ENCODE results near the gene MSS51. TPM values are rescaled to one million over a fixed set of nuclear protein-coding genes. Genes with fewer than 3 reads are reported as not detected.

The MSS51 gene
- total RNA-seq, 2 donors from 2014 or later, result 0.47 to 2.0 TPM

DNA sequence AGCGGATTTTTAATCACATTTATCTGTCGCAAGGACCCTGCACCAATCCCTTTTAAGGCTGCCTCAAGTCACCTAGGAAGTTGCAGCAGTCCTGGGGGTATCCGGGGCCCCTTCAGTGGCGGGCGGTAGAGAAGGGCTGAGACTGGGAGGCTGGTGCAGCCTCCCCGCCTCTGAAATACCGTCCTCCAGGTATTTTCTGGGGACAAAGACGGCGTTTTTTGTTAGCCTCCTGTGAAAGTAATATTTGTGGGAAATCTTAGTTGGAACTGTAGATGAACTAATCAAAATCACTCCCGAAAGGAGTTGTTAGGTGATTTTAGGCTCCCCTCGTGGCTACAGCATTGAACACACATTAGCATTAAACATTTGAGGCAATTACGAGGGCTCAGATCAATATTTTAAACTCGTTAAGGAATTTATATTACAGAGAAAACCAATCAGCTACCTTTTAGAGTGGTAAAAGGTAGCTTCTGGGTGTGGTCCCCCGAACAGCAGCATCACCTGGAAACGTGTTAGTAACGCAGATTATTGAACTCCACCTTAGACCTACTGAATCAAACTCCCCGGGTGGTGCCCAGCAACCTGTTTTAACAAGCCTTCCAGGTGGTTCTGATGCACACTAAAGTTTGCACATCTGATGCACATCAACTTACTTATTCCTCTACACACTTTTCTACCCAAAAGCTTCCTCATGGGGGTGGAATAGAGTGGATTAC is 19.0 kb downstream of the MSS51 start:
- no peak for DNase-seq (ENCODE audit: low spot score)
- TF ChIP-seq, protein P1, sequence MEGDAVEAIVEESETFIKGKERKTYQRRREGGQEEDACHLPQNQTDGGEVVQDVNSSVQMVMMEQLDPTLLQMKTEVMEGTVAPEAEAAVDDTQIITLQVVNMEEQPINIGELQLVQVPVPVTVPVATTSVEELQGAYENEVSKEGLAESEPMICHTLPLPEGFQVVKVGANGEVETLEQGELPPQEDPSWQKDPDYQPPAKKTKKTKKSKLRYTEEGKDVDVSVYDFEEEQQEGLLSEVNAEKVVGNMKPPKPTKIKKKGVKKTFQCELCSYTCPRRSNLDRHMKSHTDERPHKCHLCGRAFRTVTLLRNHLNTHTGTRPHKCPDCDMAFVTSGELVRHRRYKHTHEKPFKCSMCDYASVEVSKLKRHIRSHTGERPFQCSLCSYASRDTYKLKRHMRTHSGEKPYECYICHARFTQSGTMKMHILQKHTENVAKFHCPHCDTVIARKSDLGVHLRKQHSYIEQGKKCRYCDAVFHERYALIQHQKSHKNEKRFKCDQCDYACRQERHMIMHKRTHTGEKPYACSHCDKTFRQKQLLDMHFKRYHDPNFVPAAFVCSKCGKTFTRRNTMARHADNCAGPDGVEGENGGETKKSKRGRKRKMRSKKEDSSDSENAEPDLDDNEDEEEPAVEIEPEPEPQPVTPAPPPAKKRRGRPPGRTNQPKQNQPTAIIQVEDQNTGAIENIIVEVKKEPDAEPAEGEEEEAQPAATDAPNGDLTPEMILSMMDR (IDR thresholded peaks at IDR 0.05), result no peak
- H3K9me3 ChIP-seq, result no peaks in the 10 kb centered on the region
- H3K27ac ChIP-seq, result peak overlapping the region; percentile 92 to 97
- no peaks in the 10 kb centered on the region for H3K36me3 ChIP-seq
- no peaks in the 10 kb centered on the region for H3K27me3 ChIP-seq
- peak overlapping the region; percentile 74 to 79 for H3K4me3 ChIP-seq
- peaks cover 0 to 20% of the 10 kb centered on the region in 2 donors for H3K4me1 ChIP-seq

DNA sequence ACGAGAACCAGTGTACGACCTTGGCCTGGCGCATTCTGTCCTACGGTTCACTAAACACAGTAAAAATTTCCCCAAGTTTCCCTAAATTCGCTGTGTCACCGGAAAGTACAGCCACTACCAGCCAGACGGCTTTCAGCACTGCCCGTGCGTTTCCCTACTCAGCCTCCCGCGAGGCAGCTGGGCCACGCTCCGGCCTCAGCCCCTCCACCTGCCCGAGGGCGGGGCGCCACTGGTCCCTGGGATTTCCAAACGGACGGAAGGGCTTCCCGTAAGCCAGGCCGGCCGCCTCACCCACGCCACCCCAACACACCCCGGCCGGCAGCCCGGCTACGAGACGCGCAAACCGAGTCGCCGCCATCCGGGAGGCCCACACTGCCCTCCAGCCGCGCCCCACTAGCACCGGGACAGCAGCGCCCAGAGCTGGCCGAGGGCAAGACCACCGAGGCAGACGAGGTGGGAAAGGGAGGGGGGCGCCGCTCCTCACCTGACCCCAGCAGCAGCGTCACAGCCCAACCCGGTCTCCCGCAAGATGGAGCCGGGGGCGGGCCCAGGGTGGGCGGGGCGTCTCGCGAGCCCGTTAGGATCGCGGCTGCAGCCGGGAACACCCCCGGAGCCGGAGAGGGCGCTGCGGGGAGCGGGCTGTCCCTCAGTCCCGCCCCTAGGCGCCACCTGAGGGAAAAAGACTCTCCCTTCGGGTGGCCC is 19.7 kb downstream of the MSS51 start, which contains the start of gene ANXA7:
ANXA7 (minus strand) TSS at position 531 of the 702 bp plus-strand sequence. CDS start 13,202 bp downstream, outside the sequence.
- H3K9me3 ChIP-seq, result no peaks in the 10 kb centered on the region
- H3K4me1 ChIP-seq, result peaks cover 0 to 20% of the 10 kb centered on the region in 2 donors
- H3K36me3 ChIP-seq, result no peaks in the 10 kb centered on the region
- peak within 1 kb of the TSS; percentile 74 to 79 for H3K4me3 ChIP-seq
- peak within 1 kb of the TSS; percentile 92 to 97 for H3K27ac ChIP-seq
- TF ChIP-seq, protein P1 (IDR thresholded peaks at IDR 0.05), result peak in 1 of 2 donors; percentile 59
- no peaks in the 10 kb centered on the region for H3K27me3 ChIP-seq
- peak; percentile 90 for DNase-seq (ENCODE audit: low spot score)

DNA sequence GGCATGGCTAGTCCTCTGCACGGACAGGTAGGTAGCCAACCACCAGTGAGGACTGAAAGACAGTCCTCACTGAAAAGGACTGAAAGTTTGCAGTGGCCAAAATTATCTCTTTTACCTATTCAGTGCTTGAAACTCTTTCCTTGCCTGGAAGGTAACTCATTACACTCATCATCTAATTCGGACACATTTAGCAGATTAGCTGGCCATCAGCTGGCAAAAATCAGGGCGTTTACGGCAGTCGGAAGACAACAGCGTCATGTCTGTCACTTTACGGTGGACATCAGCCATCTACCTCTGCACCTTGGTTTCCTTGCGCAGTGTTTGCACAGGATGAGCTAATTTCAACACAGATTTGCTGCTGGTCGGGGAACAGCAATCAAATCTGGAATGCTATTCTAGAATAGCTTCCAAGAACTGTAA is 20.2 kb downstream of the MSS51 start:
- H3K4me1 ChIP-seq, result peaks cover 0 to 20% of the 10 kb centered on the region in 2 donors
- no peak for DNase-seq (ENCODE audit: low spot score)
- H3K4me3 ChIP-seq, result peak overlapping the region; percentile 74 to 79
- no peaks in the 10 kb centered on the region for H3K9me3 ChIP-seq
- H3K36me3 ChIP-seq, result no peaks in the 10 kb centered on the region
- no peaks in the 10 kb centered on the region for H3K27me3 ChIP-seq
- TF ChIP-seq, protein P1 (IDR thresholded peaks at IDR 0.05), result no peak
- H3K27ac ChIP-seq, result peak overlapping the region; percentile 92 to 97

DNA sequence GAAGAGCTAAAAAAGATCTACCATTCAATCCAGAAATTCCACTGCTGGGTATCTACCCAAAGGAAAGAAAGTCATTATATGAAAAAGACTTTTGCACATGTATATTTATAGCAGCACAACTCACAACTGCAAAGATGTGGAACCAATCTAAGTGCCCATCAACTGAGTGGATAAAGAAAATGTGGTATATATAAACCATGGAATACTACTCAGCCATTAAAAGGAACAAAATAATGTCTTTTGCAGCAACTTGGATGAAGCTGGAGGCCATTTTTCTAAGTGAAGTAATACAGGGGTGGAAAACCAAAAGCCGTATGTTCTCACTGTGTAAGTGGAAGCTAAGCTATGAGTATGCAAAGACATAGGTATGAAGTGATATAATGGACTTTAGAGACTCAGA is 22.5 kb downstream of the MSS51 start:
- TF ChIP-seq, protein P1 (IDR thresholded peaks at IDR 0.05), result no peak
- Histone ChIP-seq H3K27me3 (no peaks in the 10 kb centered on the region), H3K9me3 (no peaks in the 10 kb centered on the region), H3K36me3 (peaks cover 5% of the 10 kb centered on the region), H3K4me3 (no peak overlapping the region), H3K27ac (no peak overlapping the region), H3K4me1 (peaks cover 0 to 31% of the 10 kb centered on the region in 2 donors)
- DNase-seq (ENCODE audit: low spot score), result no peak

DNA sequence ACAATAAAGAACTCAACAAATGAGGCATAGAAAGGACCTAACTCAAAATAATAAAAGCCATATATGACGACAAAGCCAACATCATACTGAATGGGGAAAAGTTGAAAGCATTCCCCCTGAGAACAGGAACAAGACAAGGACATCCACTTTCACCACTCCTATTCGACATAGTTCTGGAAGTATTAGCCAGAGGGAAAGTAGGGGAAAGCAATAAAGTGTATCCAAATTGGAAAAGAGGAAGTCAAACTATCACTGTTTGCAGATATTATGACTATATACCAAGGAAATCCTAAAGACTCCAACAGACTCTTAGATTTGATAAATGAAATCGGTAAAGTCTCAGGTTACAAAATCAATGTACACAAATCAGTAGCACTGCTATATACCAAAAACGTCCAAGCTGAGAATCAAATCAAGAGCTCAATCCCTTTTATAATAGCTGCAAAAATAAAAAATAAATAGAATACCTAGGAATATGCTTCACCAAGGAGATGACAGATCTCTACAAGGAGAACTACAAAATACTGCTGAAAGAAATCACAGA is 24.3 kb downstream of the MSS51 start:
- Histone ChIP-seq H3K4me1 (peaks cover 0 to 27% of the 10 kb centered on the region in 2 donors), H3K36me3 (peaks cover 5% of the 10 kb centered on the region), H3K27me3 (no peaks in the 10 kb centered on the region), H3K4me3 (no peak overlapping the region), H3K27ac (no peak overlapping the region), H3K9me3 (no peaks in the 10 kb centered on the region)
- no peak for DNase-seq (ENCODE audit: low spot score)
- TF ChIP-seq, protein P1 (IDR thresholded peaks at IDR 0.05), result no peak

All from right atrium auricular region (tissue), 2 donors.